Heart right ventricle (tissue), 16 donors: ENCODE measurements around the gene EVC2. TPM values are rescaled to one million over a fixed set of nuclear protein-coding genes. Genes with fewer than 3 reads are reported as not detected.

ENCODE experiments used
- ATAC-seq, 8 donors: fragments of 200-7000 bp; cut with Tn5 transposase; one replicate each; pipeline ENCODE4 v1.9.1; 2020; ENCODE audit warnings: mild to moderate bottlenecking in 8 of 8, moderate library complexity in 8 of 8, moderate number of reproducible peaks in 1 of 8
- DNase-seq, 2 donors: peaks; one replicate each; pipeline ENCODE4 v3.0.0-alpha.2; 2020
- H3K27ac ChIP-seq, 10 donors: fragments of 200-600 bp; sonication (generic) in 2 of 10; one replicate each; pipeline versions ENCODE4 v1.5.0 to v1.8.0; 2020 to 2022; ENCODE audit warnings: mild to moderate bottlenecking in 3 of 10
- H3K27me3 ChIP-seq, 7 donors: fragments of 200-600 bp; one replicate each; pipeline ENCODE4 v1.8.0; 2021 to 2022; ENCODE audit warnings: mild to moderate bottlenecking in 2 of 7
- H3K36me3 ChIP-seq, 9 donors: fragments of 200-600 bp; sonication (generic) in 1 of 9; one replicate each; pipeline versions ENCODE4 v1.5.0 to v1.8.0; 2020 to 2022; ENCODE audit warnings: mild to moderate bottlenecking in 2 of 9
- H3K4me1 ChIP-seq, 9 donors: fragments of 200-600 bp; sonication (generic) in 1 of 9; one replicate each; pipeline versions ENCODE4 v1.5.0 to v1.8.0; 2020 to 2022; ENCODE audit warnings: mild to moderate bottlenecking in 4 of 9
- H3K4me3 ChIP-seq, 10 donors: fragments of 200-600 bp; sonication (generic) in 2 of 10; one replicate each; pipeline versions ENCODE4 v1.5.0 to v1.8.0; 2020 to 2022; ENCODE audit warnings: mild to moderate bottlenecking in 7 of 10, moderate library complexity in 2 of 10
- H3K9me3 ChIP-seq, 11 donors: fragments of 200-600 bp in 10 of 11; sonication (generic) in 2 of 11; one replicate each; pipeline versions ENCODE4 v1.5.0 to v1.8.0; 2013 to 2022; ENCODE audit warnings: mild to moderate bottlenecking in 2 of 11, control low read depth in 1 of 11, moderate library complexity in 1 of 11
- WGBS, 2 donors: extraction: QIAGEN DNeasy Blood & Tissue Kit; methylation state at CpG; one replicate each; pipeline ENCODE4 v1.1.7; 2013; ENCODE audit warnings: inconsistent platforms in 1 of 2; 5-methylcytosine and 5-hydroxymethylcytosine counted together
- intact Hi-C, 10 donors: fragments of 100-400 bp; cut with DNase I; formaldehyde crosslinking; loops; one replicate each; pipeline versions ENCODE4 v1.11.1 to v1.14.2; 2022
- polyA plus RNA-seq, 2 donors: library from polyadenylated mRNA; stranded (reverse); fragments of 200-250 nt; gene quantifications; one replicate each; pipeline ENCODE4 v1.2.3, GENCODE V29; 2013
- total RNA-seq, 10 donors: library from RNA; stranded (reverse); fragmentation: NEBNext Ultra II Directional in 3 of 10; extraction: Animal tissue kit (Norgen Biotek cat#: 25700) in 3 of 10; gene quantifications; one replicate each; pipeline versions ENCODE4 v1.2.1 to v1.2.4, GENCODE V29; 2021 to 2023
- TF ChIP-seq, protein P1 (sequence below), 9 donors: fragments of 200-600 bp; sonication (generic) in 2 of 9; IDR thresholded peaks; one replicate each; pipeline versions ENCODE4 v1.5.0 to v1.8.0; 2021 to 2022; ENCODE audit warnings: antibody characterized with exemption in 9 of 9, mild to moderate bottlenecking in 5 of 9, moderate library complexity in 1 of 9
- donor health status: Arrhythmogenic right ventricular cardiomyopathy.
- donor health status: ischemic (EF 13 %, LVEDD 7.1; RV severe dilation, severe dysfunction).
- donor health status: healthy with polysubstance abuse.
- donor health status: DM: no; HTN: yes; CAD: no.
- donor health status: DM: no; HTN: no; CAD: no.
- donor health status: ischemic (EF 25% LVEDD 6.9; RV normal size, moderate dysfunction).
- donor health status: ischemic (EF 25% LVEDD 5.7; RV mildly dilated, moderate dysfunction).
- donor health status: healthy.
- donor health status: DM: yes; HTN: yes; CAD: no.
- donor health status: Ischemic cardiomyopathy.
- donor health status: ischemic (EF 35%, LVEDD 5.7; RV mildly dilated, moderate dysfunction).
- donor health status: nonischemic (EF 11% LVEDD 7.7; RV severe dilation, severe dysfunction).
- donor health status: DM: yes; HTN: yes; CAD: no.
- donor health status: PGD.
- donor health status: ischemic (EF 29% LVEDD 5.4; RV normal size, mild dysfunction).
- donor health status: nonischemic (EF 23%, LVEDD 6.1; RV moderate dilation, normal function).

EVC2 gene
- total and polyA plus RNA-seq, 12 donors = 0.47 to 1.5 (median 0.91) TPM

DNA sequence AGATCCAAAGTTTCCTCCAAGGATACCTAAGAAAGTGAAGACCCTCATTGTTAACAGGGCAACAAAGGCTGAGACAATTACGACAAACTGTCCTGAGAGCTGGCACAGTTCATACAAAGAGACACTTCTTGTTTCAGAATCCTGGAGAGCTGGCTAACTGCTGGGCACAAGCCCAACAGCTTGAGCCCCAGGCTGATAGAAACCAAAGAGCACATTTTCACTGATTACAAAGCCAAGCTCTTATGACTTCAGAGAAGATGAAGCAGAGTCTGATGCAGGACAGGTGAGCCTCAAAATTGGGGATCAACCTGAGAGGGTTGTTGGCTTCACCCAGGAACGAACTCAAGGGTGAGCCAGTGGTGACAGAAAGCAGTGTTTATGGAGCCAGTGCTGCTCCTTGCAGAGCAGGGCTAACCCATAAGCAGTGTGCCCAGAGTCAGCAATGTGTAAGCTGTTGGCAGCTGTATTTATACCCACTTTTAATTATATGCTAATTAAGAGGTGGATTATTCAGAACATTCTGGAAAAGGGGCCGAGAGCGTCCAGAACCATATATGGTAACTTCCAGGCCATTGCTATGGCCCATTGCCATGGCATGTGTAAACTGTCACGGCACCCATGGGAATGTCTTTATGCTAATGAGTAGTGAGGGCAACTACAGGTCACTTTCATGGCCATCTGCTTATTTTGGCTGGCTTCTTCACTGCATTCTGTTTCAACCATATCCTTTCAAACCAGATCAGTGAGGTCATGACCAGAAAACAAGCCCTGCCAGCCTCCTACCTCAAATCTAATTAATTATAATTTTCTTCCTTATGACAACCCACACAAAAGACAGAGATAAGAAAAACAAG is 183.7 kb downstream of the EVC2 start:
- intact Hi-C loops = no loop called here
- Histone ChIP-seq H3K27me3 (no peaks in the 10 kb centered on the region), H3K4me3 (no peak overlapping the region), H3K27ac (no peak overlapping the region), H3K4me1 (peaks cover 0 to 12% (median 3%) of the 10 kb centered on the region in 9 donors), H3K9me3 (peaks cover 0 to 9% (median 0%) of the 10 kb centered on the region in 11 donors), H3K36me3 (no peaks in the 10 kb centered on the region)
- TF ChIP-seq, protein P1, sequence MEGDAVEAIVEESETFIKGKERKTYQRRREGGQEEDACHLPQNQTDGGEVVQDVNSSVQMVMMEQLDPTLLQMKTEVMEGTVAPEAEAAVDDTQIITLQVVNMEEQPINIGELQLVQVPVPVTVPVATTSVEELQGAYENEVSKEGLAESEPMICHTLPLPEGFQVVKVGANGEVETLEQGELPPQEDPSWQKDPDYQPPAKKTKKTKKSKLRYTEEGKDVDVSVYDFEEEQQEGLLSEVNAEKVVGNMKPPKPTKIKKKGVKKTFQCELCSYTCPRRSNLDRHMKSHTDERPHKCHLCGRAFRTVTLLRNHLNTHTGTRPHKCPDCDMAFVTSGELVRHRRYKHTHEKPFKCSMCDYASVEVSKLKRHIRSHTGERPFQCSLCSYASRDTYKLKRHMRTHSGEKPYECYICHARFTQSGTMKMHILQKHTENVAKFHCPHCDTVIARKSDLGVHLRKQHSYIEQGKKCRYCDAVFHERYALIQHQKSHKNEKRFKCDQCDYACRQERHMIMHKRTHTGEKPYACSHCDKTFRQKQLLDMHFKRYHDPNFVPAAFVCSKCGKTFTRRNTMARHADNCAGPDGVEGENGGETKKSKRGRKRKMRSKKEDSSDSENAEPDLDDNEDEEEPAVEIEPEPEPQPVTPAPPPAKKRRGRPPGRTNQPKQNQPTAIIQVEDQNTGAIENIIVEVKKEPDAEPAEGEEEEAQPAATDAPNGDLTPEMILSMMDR (IDR thresholded peaks at IDR 0.05) = no peak
- ATAC-seq (peak in 4 of 8 donors; percentile 35 to 69 (median 56)), DNase-seq (peak in 1 of 2 donors; percentile 43)
- WGBS, 2 donors = 46 to 47% methylated on average over 5 of the region's 5 CpGs

DNA sequence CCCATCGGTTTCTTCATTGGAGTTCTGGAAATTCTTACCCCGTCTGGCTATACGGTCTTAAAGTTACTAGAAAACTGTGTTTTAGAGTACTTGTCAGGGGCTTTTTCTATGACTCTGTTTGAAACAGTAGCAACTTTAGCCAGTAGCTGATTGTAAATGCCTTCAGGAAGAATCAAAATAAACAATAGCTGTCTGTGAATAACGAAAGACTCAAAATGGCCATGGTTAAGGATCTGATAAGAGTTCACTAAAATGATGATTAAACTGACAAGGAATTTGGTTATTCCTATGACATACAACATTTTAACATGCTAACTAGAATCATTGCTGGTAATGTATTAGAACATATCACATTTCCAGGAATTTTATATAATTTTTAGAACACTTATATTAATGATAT is 191.0 kb downstream of the EVC2 start:
- no peak for ATAC-seq
- TF ChIP-seq, protein P1 (IDR thresholded peaks at IDR 0.05) = no peak

DNA sequence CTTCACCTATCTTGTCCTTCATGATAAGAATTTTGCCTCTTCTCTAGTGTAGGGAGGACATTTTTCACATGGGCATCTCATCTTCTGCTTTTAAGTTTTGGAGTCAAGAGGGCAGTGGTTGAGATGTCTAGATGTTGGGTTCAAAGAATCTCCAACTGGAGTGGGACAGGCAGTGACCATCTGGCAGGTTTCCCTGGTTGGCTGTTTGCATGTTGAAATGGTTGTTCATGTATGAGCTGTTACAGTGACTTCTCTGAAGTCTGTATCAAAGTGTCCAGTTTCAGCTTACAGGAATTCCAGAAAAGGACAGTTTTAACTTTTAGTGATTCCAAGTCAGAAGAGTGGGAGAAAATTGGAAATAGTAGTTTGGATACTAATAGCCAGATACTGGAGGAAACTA is 192.7 kb downstream of the EVC2 start:
- intact Hi-C loops = no loop called here
- no peak overlapping the region for H3K27ac ChIP-seq
- TF ChIP-seq, protein P1 (IDR thresholded peaks at IDR 0.05) = no peak
- no peak for ATAC-seq
- H3K36me3 ChIP-seq = no peaks in the 10 kb centered on the region
- no peaks in the 10 kb centered on the region for H3K4me1 ChIP-seq
- peaks cover 0 to 4% (median 0%) of the 10 kb centered on the region in 11 donors for H3K9me3 ChIP-seq
- H3K27me3 ChIP-seq = no peaks in the 10 kb centered on the region
- H3K4me3 ChIP-seq = no peak overlapping the region
- DNase-seq = no peak

More for the DNA sequence above, 191.0 kb downstream of the EVC2 start:
- DNase-seq = no peak
- Histone ChIP-seq H3K27ac (no peak overlapping the region), H3K27me3 (no peaks in the 10 kb centered on the region), H3K4me3 (no peak overlapping the region), H3K9me3 (peaks cover 0 to 4% (median 0%) of the 10 kb centered on the region in 11 donors), H3K4me1 (no peaks in the 10 kb centered on the region), H3K36me3 (no peaks in the 10 kb centered on the region)
- 78 to 88% methylated on average over 4 of the region's 4 CpGs for WGBS, 2 donors
- intact Hi-C loops = no loop called here

Other genes starting within 250 kb of the EVC2 start
- 1 to 10 TPM; 3.3 to 7.5 (median 5.0) TPM for gene EVC, start 2.6 kb upstream of the EVC2 start, total RNA-seq
- gene EVC, start 2.6 kb upstream of the EVC2 start, polyA plus RNA-seq = 1 to 10 TPM in 1 of 2 donors, under 1 TPM in 1; 0.97 to 3.0 TPM
- 1 to 10 TPM in 5 of 10 donors, under 1 TPM in 5; 0.40 to 1.9 (median 0.95) TPM for gene CRMP1, start 184.5 kb upstream of the EVC2 start, total RNA-seq
- gene CRMP1, start 184.5 kb upstream of the EVC2 start, polyA plus RNA-seq = 1 to 10 TPM in 1 of 2 donors, under 1 TPM in 1; 0.59 to 2.3 TPM